Brain microvascular endothelial cell (primary cell): Measurements from ENCODE around the gene APOBEC2.

Experiments
- DNase-seq: peaks from one replicate; pipeline ENCODE4 v3.0.0-alpha.2; 2020
- H3K27ac ChIP-seq: fragments of 250-450 bp; sonication (Bioruptor Pico); 2 replicates; pipeline ENCODE4 v1.5.1; 2020; ENCODE audit warnings: mild to moderate bottlenecking, moderate library complexity
- H3K27me3 ChIP-seq: fragments of 250-450 bp; sonication (Bioruptor Pico); replicated peaks from 2 replicates; pipeline ENCODE4 v1.5.1; 2020; ENCODE audit warnings: mild to moderate bottlenecking
- H3K36me3 ChIP-seq: fragments of 250-450 bp; sonication (Bioruptor Pico); replicated peaks from 2 replicates; pipeline ENCODE4 v1.5.1; 2020; ENCODE audit warnings: mild to moderate bottlenecking
- H3K4me3 ChIP-seq: 2 replicates; pipeline ENCODE4 v1.5.1; 2011; ENCODE audit warnings: low read depth, mild to moderate bottlenecking, control low read depth, low read length, moderate library complexity
- in situ Hi-C: cut with HindIII; loops from 2 replicates; pipeline ENCODE4 v1.10.0; 2017; ENCODE audit warnings: low sequenced_read_pairs, low pct_ligation_motif_present
- TF ChIP-seq, protein P1 (sequence below): IDR thresholded peaks from 2 replicates; pipeline ENCODE4 v1.5.1; 2011; ENCODE audit warnings: low read depth, mild to moderate bottlenecking, moderate library complexity, low read length, control low read depth, inconsistent platforms; ENCODE audit errors: missing control alignments

Gene APOBEC2

DNA sequence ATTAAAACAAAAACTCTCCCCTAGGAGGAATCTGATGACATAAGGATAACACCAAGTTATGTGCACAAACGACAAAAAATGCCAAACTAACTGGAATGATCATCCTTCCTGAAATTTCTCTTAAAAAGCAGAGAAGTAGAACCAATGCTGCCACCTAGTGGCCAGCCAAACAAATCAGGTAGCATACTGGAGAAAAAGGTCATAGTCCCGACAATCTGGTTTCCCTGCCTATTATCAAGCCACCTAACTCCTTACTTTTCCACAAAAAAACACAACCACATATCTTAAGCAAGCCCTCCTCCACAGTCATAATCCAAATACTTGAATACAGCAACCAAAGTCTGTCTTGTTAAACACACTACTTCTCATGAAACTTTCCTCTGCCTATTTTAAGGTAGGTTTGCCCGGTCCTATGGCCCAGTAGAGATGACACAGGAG lies 13.9 kb downstream of the APOBEC2 start:
- TF ChIP-seq, protein P1, sequence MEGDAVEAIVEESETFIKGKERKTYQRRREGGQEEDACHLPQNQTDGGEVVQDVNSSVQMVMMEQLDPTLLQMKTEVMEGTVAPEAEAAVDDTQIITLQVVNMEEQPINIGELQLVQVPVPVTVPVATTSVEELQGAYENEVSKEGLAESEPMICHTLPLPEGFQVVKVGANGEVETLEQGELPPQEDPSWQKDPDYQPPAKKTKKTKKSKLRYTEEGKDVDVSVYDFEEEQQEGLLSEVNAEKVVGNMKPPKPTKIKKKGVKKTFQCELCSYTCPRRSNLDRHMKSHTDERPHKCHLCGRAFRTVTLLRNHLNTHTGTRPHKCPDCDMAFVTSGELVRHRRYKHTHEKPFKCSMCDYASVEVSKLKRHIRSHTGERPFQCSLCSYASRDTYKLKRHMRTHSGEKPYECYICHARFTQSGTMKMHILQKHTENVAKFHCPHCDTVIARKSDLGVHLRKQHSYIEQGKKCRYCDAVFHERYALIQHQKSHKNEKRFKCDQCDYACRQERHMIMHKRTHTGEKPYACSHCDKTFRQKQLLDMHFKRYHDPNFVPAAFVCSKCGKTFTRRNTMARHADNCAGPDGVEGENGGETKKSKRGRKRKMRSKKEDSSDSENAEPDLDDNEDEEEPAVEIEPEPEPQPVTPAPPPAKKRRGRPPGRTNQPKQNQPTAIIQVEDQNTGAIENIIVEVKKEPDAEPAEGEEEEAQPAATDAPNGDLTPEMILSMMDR = peak; percentile 81
- peak; percentile 64 for DNase-seq
- Histone ChIP-seq H3K36me3 (no peaks in the 10 kb centered on the region), H3K27ac (no peak overlapping the region), H3K4me3 (no peak overlapping the region), H3K27me3 (no peaks in the 10 kb centered on the region)
- in situ Hi-C loops = no loop called here

DNA sequence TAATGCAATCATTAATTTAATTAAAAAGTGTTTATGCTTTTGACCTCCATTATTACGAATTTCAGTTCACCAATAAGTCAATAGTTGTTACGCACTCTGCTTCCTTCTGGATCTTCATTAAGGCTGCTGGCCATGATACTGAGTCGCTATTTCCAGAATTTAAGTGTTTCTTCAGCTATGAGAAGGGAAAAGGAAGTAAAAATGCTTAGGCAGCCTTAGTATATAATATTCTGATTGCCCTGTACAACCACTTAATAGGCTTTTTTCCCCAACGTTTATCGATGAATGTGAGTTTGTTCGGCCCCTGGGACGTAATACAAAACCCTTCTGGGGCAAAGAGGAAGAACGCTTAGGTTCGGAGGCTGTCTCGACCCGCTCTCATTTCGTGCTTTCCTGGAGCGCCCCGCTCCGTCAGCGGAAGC lies 18.5 kb downstream of the APOBEC2 start:
- Histone ChIP-seq H3K27me3 (no peaks in the 10 kb centered on the region), H3K27ac (peak overlapping the region; percentile 93), H3K36me3 (no peaks in the 10 kb centered on the region), H3K4me3 (peak overlapping the region; percentile 89)
- in situ Hi-C loops = no loop called here
- TF ChIP-seq, protein P1 = peak; percentile 16
- peak; percentile 6 for DNase-seq

DNA sequence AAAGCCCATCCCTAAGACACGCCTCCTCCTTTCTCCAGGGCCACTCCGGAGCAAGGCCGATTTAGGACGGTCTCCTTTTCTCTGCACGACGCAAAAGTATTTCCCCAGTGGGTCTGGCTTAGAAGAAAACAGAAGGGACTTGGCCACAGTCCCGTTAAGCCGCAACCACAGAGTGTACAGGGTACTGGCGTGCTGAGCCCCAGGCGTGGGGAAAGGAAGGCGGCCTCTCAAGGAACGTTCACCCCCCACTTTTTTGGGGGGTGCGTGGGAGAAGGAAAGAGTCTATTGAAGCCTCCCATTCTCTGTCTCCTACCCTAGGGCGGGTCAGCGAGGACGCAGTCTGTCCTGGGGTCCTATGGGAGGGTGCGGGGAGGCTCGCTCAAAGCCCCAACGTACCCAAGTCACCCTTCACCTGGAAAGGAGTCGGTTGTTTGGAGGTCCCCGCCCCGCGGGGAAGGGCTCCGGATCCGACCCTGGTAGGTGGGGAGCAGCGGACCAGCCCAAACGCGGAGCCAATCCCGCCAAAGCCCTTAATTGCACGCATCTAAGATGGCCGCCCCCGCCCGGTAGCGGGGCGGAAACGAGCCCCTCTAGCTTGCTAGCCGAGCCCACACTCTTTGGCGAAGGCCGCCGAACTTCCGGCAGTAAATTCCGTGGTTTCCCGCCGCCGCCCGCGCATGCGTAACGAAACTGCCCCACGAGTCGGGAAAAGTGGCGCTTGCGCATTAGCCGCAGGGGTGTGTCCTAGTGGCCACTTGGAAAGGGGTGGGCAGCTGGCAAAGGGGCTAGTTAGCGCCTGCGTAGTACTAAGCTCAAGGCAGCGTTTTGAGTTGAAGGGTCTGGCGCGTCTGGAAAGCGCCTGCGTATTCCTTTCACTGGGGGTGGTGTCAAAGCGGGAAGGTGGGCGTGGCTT lies 19.2 kb downstream of the APOBEC2 start, which contains the start of gene OARD1:
TSS of gene OARD1 (minus strand) at position 434 of the 913 bp plus-strand sequence. CDS start 722 bp downstream, outside the sequence.
- Histone ChIP-seq H3K4me3 (peak within 1 kb of the TSS; percentile 89), H3K27me3 (no peaks in the 10 kb centered on the region), H3K27ac (peak within 1 kb of the TSS; percentile 93), H3K36me3 (no peaks in the 10 kb centered on the region)
- in situ Hi-C loops = no loop called here
- peak; percentile 99 for DNase-seq
- TF ChIP-seq, protein P1 = no peak

GRCh38 chr6:41072836-41073202 lies 19.8 kb downstream of the APOBEC2 start, which contains the start of gene NFYA:
Gene NFYA, plus strand, starts transcription at chr6:41072974. Its CDS starts 6,116 bp downstream, at chr6:41079090.
- no peak for DNase-seq
- H3K27ac ChIP-seq = peak within 1 kb of the TSS; percentile 93

GRCh38 chr6:41073203-41073967 lies 20.4 kb downstream of the APOBEC2 start:
- DNase-seq = peak; percentile 72
- in situ Hi-C loops = no loop called here
- Histone ChIP-seq H3K4me3 (peak overlapping the region; percentile 89), H3K27me3 (no peaks in the 10 kb centered on the region), H3K36me3 (no peaks in the 10 kb centered on the region), H3K27ac (peak overlapping the region; percentile 93)
- TF ChIP-seq, protein P1 = peak; percentile 14

More at GRCh38 chr6:41072836-41073202, 19.8 kb downstream of the APOBEC2 start, which contains the start of gene NFYA:
- H3K4me3 ChIP-seq = peak within 1 kb of the TSS; percentile 89
- TF ChIP-seq, protein P1 = no peak
- H3K36me3 ChIP-seq = no peaks in the 10 kb centered on the region
- no peaks in the 10 kb centered on the region for H3K27me3 ChIP-seq
- in situ Hi-C loops = no loop called here
